ENCODE data around the gene EFCC1.
"Not testable (repeated sequence)": the region's sequence is repeated elsewhere in the genome, so short reads cannot be mapped to it uniquely, and the experiment has no call there.

The EFCC1 gene

DNA sequence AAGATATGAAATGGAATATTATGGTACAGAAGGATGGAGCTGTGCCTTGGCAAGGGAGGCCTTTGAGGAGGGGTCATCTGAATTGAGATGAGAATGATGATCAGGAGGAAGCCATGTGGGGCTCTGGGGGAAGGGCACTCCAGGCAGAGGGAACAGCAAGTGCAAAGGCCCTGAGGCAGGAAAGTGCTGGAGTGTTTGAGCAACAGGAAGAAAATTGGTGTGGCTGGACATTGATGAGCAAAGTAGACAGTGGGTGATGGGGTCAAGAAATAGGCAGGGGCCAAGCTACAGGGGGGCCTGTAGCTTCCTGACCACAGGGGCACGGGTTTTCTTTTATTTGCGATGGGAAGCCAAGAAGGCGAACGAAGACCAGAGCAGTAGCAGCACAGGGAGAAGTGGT is 56.1 kb downstream of the EFCC1 start:
- no peak for DNase-seq

DNA sequence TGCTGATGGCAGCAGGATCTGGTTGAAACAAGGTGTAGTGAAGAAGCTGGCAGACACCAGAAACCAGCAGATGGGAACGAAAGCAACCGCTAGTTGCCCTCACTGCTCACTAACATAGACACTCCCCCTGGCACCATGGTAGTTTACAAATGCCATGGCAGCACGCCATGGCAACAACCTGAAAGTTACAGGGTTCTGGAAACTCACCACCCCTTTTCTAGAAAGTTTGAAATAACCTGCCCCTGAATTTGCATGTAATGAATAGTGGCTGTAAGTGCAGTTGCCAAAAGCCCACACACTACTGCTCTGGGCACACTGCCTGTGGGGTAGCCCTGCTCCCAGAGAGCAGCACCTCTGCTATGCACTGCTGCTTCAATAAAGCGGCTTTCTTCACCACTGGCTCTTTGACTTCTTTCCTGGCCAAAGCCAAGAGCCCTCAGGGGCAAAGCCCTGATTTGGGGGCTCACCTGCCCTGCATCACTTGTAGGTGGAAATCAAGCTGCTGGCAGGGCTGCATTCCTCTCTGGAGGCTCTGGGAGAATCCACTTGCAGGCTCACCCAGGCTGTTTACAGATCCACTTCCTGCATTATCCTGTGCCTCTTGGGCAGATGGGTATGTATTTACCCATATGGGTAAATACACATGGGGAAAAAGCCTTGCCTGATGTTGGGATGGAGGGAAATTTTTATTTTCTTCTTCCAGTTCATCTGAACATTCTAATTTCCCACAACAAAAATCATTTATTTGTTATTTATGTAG is 57.5 kb downstream of the EFCC1 start:
- no peak for DNase-seq

DNA sequence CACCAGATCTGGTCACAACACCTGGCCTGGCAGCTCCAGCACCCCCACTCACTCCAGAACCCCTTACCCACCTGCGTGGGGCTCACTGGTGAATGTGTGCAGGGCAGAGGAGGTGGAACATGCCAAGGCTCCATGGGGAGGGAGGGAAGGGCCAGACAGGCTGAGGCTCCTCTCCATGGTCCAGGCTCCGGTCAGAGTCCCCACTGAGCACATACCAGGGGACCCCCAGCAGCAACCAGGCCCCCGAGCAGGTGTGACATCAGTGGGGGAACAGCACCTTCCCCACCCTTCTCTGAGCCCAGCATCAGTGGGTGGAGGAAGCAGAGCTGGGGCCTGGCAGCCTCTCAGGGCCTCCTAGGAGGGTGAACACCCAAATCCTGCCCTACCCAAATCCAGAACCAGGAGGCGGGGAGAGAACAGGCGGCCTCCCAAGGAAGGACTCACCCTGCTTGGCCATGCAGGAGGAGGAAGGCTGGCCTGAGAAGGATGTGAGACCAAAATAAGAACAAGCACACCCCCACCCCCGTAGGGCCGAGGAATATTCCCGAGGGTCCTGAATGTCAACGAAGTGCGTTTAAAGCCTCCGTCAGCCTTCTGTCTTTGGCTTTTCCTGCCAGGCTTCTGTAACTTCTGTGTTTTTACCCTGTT is 58.3 kb downstream of the EFCC1 start:
- no peak for DNase-seq

DNA sequence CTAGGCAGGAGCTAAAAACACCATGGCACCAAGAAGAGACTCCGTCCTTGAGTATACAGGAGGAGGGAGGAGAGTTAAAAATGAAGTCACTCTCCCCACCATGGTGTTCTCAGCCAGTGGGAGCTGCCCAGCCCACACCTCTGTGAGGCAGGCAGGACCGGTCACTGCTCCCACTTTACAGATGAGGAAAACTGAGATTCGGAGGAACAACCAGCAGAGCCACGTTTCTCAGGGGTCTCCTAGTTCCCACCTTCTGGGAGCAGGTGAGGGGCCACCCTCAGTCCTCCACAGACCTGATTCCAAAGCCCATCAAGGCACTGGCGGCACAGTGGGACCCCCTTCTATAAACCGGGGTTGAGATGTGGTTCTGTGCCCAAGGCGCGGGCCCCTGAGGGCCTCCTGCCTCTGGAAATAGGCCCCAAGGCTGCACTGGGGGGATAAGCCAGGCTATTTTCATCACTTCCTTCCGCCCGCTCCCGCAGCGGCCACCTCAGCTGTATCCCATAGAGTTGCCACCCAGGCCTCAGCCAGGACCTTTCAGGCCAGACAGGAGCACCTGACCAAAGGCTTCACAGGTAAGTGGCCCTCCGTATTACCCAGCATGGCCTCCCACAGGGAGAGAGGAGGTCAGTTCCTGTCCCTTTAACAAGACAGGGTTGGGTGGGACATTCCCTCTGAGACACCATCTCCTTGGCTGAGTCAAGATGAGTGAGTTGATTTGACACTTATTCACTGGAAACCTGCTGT is 59.3 kb downstream of the EFCC1 start, which contains the start of gene GP9:
TSS of gene GP9 (plus strand) at position 504 of the 747 bp plus-strand sequence. CDS start 961 bp downstream, outside the sequence.
- no peak for DNase-seq

DNA sequence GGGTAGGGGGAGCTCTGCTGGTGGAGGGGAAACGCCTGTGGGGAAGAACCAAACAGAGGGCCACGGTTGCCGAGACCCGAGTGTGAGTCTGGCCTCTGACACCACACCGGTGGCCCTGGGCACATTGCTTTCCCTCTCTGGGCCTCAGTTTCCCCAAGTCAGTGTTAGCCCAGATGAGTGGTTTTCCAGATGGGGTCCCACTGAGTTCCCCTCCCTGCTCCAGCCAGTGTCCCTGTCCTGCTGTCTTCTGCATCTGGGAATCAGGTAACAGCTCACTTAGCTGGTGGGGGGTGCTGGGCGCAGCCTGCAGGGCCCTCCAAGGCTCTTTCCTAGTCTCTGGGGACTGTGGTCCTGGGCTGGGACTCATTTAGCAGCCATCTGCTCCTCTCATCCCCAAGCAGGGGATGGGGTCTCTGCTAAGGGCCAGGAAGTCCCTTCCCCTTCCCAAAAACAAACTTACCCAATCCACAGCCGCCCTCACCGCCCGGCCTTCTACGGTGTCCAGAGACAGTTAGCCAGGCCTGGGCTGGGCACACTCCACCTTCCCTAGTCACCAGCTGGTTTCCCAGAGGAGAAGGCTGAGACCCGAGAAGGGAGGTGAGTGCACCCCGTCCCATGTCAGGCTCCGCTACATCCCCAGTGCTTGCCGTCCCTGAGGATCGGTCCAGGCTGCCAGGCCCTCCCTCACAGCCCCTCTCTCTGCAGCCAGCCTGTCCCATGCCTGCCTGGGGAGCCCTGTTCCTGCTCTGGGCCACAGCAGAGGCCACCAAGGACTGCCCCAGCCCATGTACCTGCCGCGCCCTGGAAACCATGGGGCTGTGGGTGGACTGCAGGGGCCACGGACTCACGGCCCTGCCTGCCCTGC is 60.2 kb downstream of the EFCC1 start:
- no peak for DNase-seq

DNA sequence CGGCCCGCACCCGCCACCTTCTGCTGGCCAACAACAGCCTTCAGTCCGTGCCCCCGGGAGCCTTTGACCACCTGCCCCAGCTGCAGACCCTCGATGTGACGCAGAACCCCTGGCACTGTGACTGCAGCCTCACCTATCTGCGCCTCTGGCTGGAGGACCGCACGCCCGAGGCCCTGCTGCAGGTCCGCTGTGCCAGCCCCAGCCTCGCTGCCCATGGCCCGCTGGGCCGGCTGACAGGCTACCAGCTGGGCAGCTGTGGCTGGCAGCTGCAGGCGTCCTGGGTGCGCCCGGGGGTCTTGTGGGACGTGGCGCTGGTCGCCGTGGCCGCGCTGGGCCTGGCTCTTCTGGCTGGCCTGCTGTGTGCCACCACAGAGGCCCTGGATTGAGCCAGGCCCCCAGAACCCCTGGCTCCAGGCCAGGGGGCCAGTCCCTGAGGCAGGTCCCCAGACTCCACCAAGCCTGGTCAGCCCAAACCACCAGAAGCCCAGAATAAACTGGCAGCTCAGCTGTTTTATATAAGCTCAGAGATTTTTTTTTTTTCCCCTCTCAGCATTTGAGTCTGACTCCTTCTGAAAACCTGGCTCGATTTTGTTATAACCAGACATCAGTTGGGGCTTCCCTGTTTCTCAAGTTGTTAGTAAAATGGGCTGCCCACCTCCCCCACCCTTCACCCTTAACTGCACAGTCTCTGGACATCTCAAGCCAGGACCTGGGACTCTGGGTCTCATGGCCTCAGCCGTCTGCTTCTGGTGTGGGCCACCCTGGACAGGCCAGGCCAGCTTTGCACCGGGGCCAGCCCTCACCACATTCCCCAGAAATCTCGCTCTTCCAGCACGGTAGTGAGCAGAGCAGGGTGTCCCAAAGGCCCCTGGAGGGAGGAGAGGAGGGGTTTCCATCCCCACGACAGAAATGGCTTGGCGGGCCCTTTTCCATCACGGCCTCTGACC is 61.1 kb downstream of the EFCC1 start:
- no peak for DNase-seq

DNA sequence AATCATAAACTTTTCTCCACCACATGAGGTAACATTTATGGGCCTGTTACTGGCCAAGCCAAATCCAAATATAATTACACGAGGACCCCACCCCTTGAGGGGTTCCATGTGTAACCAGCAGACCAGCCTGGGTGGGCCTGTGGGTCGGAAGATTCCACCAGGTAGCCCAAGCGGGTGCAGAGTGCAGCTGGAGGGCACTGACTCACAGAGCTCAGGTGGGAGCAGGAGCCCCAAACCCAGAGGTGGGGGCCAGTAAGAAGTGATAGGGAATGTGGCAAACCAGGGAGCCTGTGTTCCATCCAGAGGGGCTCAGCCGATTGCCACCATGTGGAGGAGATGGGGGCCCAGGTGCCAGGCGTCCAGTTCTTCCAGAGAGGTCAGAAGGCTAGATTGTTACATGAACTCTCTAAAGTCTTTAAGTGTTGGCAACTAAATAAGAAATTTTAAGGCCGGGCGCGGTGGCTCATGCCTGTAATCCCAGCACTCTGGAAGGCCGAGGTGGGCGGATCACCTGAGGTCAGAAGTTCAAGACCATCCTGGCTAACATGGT is 62.1 kb downstream of the EFCC1 start:
- no peak for DNase-seq

DNA sequence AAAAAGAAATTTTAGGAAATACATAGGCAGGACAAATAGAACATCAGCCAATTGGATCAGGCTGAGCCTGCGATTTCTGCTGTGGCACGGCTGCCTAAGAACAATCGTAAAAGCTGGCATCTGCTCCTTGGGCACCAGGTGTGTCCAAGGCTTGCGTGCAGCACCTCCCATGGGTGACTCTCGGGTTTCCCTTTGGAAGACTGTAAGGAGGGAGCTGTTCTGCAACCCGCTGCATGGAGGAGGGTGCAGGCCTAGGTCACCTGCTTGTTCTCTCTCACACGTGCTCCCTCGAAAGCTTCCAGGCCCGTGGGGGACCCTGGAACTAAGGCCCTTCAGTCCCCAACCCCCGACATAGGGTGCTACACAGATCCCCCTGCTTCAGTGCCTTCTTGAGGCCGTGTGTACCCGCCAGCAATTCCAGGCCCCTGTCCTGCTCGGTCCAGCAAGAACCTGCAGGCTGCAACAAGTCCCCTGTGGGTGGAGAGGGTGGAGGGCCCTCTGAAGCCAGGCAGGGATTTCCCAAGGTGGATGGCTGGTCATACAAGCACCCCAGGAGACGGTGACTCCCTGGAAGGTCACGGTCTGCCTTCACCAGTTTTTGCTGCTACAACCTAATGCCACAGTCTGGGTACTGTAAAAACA is 62.9 kb downstream of the EFCC1 start:
- no peak for DNase-seq

DNA sequence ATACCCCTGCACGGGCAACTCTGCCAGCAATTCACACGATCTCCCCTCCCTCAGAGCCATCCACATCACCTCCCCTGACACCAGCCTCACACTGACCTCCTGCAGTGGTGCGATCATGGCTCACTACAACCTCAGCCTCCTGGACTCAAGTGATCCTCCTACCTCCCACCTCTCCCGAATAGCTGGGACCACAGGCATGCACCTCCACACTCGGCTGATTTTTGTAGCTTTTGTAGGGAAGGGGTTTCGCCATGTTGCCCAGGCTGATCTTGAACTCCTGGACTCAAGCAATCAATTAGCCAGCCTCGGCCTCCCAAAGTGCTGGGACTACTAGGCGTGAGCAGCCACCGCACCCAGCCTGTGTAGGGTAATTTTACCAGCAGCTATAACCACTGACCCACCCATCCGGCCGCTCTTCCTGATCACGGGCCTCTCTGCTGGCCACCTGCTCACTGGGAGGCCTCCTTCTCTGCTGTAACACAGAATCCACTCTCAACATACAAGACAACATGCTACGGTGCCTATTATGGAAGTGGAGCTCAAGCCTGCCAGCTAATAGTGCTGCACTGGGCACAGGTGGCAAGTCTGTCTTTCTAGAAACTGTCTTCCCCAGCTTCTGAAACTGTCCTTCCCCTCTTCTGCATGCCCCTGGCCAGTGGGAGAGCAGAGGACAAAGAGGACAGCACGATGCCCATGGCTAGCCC is 64.1 kb downstream of the EFCC1 start:
- DNase-seq, result no peak

DNA sequence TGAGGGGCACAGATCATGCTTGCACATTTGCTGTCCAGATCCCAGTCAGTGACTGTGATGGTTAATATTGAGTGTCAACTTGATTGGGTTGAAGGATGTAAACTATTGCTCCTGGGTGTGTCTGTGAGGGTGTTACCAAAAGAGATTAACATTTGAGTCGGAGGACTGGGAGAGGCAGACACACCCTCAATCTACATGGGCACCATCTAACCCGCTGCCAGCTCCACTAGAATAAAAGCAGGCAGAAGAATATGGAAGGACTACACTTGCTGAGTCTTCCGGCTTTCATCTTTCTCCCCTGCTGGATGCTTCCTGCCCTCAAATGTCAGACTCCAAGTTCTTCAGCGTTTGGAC is 64.6 kb downstream of the EFCC1 start:
- no peak for DNase-seq

DNA sequence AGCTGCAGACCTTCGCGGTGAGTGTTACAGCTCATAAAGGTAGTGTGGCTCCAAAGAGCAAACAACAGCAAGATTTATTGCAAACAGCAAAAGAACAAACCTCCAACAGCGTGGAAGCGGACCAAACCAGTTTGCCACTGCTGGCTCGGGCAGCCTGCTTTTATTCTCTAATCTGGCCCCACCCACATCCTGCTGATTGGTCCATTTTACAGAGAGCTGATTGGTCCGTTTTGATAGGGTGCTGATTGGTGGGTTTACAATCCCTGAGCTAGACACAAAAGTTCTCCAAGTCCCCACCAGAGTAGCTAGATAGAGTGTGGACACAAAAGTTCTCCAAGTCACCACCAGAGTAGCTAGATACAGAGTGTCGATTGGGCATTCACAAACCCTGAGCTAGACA is 66.6 kb downstream of the EFCC1 start:
- not testable (repeated sequence) for DNase-seq

DNA sequence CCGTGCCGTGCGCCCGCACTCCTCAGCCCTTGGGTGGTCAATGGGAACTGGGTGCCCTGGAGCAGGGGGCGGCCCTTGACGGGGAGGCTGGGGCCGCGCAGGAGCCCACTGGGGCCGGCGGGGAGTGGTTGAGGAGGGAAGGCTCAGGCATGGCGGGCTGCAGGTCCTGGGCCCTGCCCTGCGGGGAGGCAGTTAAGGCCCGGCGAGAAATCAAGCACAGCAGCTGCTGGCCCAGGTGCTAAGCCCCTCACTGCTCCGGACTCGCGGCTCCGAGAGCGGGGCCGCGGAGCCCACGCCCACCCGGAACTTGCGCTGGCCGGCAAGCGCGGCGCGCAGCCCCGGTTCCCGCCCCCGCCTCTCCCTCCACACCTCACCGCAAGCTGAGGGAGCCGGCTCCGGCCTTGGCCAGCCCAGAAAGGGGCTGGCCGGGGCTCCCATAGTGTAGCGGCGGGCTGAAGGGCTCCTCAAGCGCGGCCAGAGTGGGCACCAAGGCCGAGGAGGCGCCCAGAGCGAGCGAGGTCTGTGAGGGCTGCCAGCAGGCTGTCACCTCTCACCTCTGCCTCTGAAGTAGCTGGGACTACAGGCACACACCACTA is 67.3 kb downstream of the EFCC1 start:
- DNase-seq, result no peak

DNA sequence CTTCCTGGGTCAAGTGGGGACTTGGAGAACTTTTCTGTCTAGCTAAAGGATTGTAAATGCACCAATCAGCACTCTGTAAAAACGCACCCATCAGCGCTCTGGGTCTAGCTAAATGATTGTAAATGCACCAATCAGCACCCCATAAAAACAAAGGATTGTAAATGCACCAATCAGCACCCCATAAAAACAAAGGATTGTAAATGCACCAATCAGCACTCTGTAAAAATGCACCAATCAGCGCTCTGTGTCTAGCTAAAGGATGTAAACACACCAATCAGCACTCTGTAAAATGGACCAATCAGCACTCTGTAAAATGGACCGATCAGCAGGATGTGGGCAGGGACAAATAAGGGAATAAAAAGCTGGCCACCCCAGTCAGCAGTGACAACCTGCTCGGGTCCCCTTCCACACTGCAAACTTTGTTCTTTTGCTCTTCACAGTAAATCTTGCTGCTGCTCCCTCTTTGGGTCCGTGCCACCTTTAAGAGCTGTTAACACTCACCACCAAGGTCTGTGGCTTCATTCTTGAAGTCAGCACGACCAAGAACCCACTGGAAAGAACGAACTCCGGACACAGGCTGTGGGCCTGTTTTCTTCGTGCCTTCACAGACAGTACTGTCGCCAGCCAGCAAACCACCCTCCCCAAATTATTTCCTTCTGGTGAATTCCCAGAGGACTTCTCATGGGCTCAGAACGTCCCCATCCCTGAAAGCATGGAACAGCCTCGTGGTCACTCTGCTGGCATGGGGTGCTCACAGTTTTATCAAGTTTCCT is 68.4 kb downstream of the EFCC1 start:
- DNase-seq, result not testable (repeated sequence)

DNA sequence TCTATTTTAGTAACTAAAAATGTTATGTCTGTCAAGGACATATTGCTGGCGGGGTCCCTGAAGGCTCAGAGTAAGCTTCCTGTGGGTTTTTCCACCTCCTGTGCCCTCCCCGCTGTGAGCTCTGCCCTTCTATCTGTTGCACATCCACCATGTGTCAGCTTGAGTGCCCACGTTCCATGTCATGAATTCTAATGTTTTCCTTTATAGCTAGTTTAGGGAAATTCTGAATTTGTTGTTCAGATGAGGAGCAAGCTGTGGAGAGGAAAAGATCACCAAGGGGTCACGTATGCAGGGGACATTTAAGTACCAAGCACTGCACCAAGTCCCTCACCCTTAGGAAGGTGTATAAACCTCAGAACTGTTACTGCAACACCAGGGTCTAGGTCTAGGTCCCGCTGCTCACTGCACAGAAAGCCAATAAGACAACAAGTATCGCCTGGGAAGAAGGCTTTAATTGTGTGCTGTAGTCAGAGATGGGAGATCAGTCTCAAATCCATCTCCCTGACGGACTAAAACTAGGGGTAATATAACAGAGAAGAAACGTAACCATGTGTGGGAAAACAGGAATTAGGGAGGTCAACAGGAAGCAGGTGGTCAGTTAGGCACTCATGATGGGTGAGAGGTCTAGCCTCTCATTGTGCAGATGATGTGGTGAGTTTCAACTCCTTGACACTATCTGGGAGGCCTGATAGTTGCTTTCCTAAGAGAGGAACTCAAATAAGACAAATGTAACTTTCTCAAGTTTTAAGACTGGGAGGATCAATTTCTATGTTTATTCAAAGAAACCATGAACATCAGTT is 69.2 kb downstream of the EFCC1 start:
- no peak for DNase-seq

DNA sequence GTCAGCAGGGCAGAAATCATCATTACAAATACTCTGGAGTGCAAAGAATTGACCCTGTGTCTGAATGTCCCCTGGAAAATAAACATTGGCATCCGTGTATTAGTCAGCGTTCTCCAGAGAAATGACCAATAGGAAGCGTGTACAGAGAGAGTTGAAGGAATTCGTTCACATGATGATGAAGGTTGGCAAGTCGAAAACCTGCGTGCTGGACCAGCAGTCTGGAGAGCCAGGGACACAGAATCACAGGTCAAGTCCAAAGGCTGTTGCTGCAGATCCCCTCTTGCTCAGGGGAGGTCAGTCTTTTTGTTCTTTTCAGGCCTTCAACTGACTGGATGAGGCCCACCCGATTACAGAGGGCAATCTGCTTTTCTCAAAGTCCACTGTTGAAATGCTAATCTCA is 76.1 kb downstream of the EFCC1 start:
- no peak for DNase-seq

DNA sequence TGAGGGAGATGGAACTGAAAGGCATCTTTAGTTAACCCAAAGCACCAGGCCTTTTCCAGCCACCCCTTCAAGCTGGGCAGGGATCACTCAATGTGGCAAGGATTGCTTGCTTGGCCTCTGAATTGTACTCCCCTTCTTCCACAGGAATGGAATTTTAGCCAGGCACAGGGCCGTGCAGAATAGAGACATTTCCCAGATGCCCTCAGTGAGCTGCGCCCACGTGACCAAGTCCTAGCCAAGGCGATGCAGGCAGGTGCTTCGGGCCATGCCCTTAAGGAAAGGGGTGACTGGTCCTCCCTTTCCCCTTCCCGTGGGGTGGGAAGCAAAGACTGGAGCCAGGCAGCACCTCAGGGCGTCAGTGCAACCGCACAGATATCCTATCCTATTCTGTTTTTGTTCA is 77.4 kb downstream of the EFCC1 start:
- no peak for DNase-seq

DNA sequence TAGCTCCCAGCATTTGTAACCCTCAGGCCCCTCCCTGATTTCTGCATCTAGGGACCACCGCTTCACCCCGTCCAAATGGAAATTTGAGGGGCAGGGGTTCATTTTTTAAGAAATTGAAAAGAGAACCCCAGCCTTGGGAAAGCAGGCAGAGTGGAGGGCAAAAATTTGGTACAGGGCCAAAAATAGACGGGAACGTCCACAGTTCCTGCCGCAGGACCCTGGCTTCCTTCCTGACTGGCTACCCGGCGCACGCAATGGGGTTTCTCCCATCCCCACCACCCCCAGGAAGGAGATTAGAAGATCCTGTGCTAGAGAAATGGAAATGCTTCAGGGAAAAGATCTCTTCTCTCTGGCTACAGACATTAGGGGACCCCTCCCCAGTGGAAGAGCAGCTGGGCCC is 80.4 kb downstream of the EFCC1 start:
- no peak for DNase-seq

DNA sequence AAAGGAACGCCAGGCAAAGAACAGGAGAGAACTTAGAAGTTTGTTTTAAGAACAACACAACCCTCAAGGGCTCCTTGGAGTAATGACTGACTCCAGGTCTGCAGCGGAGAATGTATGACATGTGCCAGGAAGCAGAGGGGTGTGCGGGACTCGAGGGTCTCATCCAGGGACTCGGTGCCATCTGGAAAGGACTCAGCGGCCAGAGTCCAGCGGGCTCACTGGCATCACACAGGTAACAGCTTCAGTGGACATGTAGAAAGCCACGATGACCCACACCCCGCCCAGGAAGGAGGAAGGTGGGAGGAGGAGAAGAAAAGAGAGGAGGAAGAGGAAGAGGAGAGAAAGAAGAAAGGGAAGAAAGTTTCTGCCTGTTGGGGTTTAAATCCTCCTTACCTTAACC is 80.9 kb downstream of the EFCC1 start:
- no peak for DNase-seq
